ENCODE data around the gene FOXP1.

Gene FOXP1

DNA sequence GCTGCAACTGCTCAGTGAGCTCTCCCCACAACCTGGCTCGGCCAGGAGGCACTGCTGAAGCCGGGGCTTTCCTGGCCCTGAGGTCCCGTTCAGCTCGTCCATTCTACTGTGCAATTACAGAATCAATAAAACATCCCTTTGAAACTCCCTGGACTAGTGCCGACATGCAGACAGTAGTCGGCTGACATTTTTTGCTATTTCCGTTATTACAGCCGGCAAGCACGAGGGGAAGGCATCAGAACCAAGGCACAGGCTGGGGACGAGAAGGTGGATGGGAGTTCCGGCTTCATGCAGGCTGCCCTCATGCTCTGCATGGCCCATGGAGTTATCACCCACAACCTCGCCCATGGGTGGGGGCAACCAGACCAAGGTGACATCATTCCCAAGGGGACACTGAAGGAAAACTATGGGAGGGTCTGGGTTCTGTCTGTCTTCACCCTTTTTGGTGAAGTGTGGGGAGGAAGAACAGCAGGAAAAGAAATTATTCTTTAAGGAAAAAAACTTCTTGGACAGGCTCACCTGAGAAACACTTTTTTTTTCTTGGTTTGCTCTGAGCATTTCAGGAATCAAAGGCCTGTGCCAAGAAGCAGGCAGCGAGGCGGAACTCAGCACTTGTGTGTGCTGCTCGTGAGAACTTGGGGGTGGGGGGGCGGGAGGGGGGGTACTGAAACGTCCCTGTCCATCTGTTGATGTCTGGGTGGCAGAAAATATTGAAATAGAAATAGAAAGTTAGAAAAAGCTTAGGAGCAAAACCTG, 154.5 kb downstream of the FOXP1 start:
- no peak for DNase-seq (ENCODE audit: low read depth in 2 of 2)

- DNase-seq (ENCODE audit: low read depth in 2 of 2), result no peak
These were observed 157.9 kb downstream of the FOXP1 start for GRCh38 chr3:71425491-71426071.

DNA sequence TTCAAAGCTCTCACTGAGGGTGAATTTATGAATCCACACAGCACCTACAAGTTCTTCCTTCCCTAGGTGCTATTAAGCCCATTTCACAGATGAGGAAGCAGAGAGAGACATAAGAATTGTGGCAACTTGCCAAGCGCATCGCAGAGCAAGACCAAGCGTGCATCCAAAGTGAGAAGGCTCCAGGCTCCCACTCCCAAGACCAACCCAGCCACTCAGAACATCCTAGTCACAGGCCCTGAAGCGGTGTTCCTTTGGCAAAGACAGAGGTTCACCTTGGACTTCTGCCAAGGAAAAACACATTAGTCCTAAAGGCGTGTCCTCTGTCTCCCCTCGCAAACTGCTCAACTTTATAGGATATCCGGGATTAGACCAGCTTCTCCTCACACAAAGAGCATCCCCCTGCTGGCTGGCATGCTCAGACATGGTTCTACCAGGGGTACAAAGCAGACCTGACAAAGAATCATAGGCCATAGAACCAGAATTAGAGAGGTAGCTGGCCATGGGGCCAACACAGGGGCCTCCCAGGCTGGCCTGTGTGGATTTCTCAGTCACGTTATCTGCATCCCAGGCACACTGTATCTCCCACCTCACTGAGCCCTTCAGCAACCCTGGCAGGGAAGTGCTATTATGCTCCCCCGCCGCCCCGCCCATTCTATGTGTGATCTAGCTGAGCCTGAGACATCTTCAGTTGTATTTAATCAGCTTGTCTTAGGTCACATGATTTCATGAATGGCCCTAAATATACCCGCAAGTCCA, 160.2 kb downstream of the FOXP1 start:
- no peak for DNase-seq (ENCODE audit: low read depth in 2 of 2)

DNA sequence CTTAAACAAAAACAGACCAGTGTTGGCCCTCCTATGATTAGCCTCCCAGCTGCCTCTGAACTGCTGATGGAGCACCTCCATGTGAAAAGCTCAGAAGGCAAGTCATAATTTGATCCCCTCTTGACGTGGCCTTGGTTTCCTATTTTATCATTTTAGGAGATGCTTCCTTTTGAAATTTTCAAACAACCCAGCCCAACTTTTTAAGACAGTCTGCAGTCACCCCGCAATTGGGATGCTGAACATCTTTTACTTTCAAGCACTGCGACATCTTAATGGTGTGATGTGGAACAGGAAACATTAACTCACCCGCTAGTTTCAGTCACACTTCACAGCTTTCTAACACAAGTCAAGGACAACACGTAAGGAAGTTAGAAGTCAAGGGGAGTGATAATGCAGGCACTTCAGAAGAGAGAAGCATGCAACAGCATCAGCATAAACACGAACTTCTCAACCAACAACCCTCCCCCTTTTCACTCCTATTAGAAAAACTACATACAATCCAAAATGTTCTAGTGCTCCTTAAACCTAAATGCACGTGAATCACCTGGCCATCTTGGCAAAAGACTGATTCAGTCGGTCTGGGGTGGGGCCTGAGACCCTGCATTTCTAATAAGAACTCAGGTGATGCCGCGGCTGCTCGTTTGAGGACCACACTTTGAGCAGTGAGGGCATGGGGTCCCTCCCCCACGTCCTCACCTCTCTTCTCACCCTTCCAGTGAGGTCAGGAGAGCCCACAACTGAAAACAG, 161.5 kb downstream of the FOXP1 start:
- no peak for DNase-seq (ENCODE audit: low read depth in 2 of 2)

- DNase-seq (ENCODE audit: low read depth in 2 of 2), result no peak
These were observed 162.1 kb downstream of the FOXP1 start for GRCh38 chr3:71421475-71421819.

DNA sequence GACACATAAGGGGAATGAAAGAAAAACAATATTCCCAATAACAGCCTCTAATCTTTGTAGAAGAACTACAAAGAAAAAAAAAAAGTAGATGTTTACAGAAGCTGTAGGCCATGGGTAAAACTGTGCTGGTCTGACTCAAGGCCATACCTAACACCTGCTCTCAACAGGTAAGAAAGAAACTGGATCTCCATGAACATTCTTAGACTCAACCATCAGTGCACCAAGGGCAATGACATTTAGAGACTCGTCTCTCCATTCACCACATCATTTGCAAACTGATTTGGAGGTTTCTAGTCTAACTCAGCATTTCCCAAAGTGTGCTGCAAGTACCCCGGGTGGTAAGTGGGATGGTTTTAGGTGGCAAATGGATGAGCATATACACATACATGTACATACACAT, 164.2 kb downstream of the FOXP1 start:
- DNase-seq (ENCODE audit: low read depth in 2 of 2), result no peak

DNA sequence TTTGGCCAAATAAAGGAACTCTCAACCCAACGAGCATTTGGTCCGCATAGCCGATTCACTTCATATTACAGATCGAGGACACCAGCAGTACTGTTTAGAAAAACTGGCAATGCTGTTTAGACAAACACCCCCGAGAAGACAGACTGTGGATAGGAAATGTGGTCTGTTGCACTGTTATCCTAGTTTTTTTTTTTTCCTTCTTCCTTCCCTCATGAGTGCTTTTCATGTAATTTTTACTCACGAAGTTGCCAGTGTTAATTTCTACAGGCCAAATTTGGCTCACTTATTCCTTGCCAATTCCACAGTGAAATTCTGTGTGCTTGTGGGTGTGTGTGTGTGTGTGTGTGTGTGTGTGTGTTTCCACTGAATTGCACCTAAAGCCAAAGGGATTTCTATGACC, 165.7 kb downstream of the FOXP1 start:
- DNase-seq (ENCODE audit: low read depth in 2 of 2), result no peak

- DNase-seq (ENCODE audit: low read depth in 2 of 2), result no peak
These were observed 166.7 kb downstream of the FOXP1 start for GRCh38 chr3:71416876-71417275.

GRCh38 chr3:71415681-71416122, 167.8 kb downstream of the FOXP1 start:
- DNase-seq (ENCODE audit: low read depth in 2 of 2), result no peak

- DNase-seq (ENCODE audit: low read depth in 2 of 2), result no peak
These were observed 169.2 kb downstream of the FOXP1 start for GRCh38 chr3:71414189-71414927.

DNA sequence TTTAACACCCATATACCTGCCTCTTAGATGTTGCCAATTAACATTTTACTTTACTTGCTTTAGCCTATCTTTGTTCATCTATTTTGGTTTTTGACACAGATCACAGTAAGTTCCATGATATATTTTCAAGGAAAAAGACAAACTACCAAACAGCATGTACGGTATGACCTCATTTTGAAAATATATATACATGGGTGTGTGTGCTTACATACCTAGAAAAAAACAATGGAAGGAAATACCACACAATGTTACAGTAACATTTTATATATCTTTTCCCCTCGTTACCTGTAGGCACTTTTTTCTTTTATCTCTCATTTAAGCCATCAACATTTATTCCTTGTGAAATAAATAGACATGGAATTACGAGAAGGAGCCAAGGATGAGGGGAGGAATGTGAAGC, 170.0 kb downstream of the FOXP1 start:
- DNase-seq (ENCODE audit: low read depth in 2 of 2), result no peak

- no peak for DNase-seq (ENCODE audit: low read depth in 2 of 2)
These were observed 174.2 kb downstream of the FOXP1 start for GRCh38 chr3:71409352-71409751.

- no peak for DNase-seq (ENCODE audit: low read depth in 2 of 2)
These were observed 174.6 kb downstream of the FOXP1 start for GRCh38 chr3:71408903-71409302.

DNA sequence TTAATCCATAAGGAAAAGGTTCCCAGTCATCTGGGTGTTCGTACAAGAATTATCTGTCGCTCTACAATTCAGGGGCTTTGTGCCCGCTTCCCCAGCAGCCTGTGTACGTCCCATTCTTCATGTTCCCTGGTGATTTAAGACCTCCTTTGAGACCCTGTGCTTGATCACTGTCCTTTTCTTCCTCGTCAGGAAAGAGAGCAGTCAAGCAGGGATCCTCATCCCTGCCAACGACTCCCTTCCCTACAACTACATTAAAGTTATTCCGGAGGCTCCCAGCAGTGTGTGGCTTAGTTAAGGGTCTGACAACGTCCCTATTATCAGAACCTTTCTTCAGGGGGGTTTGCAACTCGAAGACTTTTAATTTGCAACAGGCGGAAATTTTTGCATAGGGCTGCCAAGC, 175.7 kb downstream of the FOXP1 start:
- DNase-seq (ENCODE audit: low read depth in 2 of 2), result no peak

- DNase-seq (ENCODE audit: low read depth in 2 of 2), result no peak
These were observed 176.3 kb downstream of the FOXP1 start for GRCh38 chr3:71406972-71407810.

- no peak for DNase-seq (ENCODE audit: low read depth in 2 of 2)
These were observed 180.6 kb downstream of the FOXP1 start for GRCh38 chr3:71402911-71403310.

DNA sequence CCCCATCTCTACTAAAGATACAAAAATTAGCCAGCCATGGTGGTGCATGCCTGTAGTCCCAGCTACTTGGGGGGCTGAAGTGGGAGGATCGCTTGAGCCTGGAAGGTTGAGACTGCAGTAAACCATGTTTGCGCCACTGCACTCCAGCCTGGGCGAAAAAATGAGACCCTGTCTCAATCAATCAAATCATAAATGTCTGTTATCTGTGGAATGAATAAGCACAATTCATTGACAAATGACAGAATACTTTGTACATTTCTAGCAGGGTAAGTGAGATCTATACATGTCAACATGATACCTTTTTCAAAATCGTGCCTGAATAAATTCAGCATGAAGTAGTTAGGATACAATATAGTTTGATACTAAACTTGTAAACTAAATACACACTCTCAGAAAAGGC, 181.2 kb downstream of the FOXP1 start:
- DNase-seq (ENCODE audit: low read depth in 2 of 2), result no peak

DNA sequence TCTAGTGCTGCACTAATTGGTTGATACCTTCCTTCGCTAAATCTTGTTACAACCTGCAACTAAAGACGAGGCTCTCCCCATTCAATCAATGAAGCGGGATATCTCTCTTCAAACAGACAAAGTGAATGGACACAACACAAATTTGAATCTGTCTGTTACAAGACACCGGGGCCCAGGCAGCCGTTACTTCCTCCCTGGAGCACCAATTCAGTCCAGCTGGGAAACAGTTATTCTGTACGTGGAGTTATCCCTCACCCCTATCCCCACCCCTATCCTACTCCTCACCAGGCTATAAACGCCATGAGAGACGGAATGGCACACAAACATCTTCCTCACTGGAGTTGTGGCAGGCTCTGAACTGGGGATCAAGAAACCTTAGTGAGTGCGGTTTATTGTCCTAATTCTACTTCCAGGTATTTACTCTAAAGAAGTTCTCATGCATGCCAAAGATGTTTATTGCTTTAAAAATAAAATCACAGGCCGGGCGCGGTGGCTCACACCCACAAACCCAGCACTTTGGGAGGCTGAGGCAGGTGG, 181.8 kb downstream of the FOXP1 start:
- DNase-seq (ENCODE audit: low read depth in 2 of 2), result no peak

GRCh38 chr3:71400986-71401451, 182.5 kb downstream of the FOXP1 start:
- no peak for DNase-seq (ENCODE audit: low read depth in 2 of 2)

DNA sequence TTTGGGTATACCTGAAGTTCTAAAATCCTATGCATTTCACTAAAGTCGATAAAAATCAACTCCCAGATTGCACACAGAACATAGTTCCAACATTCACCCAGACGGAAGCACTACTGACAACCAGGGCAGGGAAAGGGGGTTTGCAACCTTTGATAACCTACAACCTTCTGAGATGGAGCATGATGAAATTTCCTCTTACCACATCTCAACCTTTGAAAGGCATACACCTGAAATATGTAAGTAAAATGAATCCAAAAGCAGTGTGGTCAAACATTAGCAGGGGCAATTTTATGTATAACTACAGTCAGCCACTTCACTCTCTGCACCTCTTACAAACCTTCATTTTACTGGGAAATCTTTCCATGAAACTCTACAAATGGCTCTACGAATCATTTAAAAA, 184.1 kb downstream of the FOXP1 start:
- DNase-seq (ENCODE audit: low read depth in 2 of 2), result no peak

All from stimulated activated CD8-positive, alpha-beta memory T cell treated with anti-CD3 and anti-CD28 coated beads, Interleukin-7, amount 100 ng/mL, for 4 hours (primary cell).